ENCODE results near the gene CLTCL1. TPM values are rescaled to one million over a fixed set of nuclear protein-coding genes. Genes with fewer than 3 reads are reported as not detected.

CLTCL1 gene
- total RNA-seq, 2 donors from 2014 or later = 0.50 to 1.5 TPM

Other genes starting within 250 kb of the CLTCL1 start
- gene DGCR2, start 169.3 kb downstream of the CLTCL1 start, total RNA-seq = 10 to 100 TPM; 29.6 to 34.6 TPM
- gene TSSK2, start 160.4 kb downstream of the CLTCL1 start, total RNA-seq = under 1 TPM in 1 of 2 donors, not detected in 1; 0.39 TPM
- 10 to 100 TPM; 30.0 to 38.6 TPM for gene ESS2, start 147.1 kb downstream of the CLTCL1 start, total RNA-seq
- not detected for gene GSC2, start 141.4 kb downstream of the CLTCL1 start, total RNA-seq
- gene SLC25A1, start 113.0 kb downstream of the CLTCL1 start, total RNA-seq = 10 to 100 TPM; 44.5 to 44.7 TPM
- gene HIRA, start 140.0 kb upstream of the CLTCL1 start, total RNA-seq = 10 to 100 TPM; 40.5 to 62.7 TPM
- 10 to 100 TPM; 14.3 to 21.3 TPM for gene MRPL40, start 140.8 kb upstream of the CLTCL1 start, total RNA-seq
- gene C22orf39, start 156.0 kb upstream of the CLTCL1 start, total RNA-seq = 10 to 100 TPM; 27.6 to 36.8 TPM
- 100 to 1,000 TPM; 104 to 109 TPM for gene UFD1, start 187.5 kb upstream of the CLTCL1 start, total RNA-seq
- 100 to 1,000 TPM in 1 of 2 donors, 10 to 100 TPM in 1; 57.8 to 137 TPM for gene CDC45, start 188.2 kb upstream of the CLTCL1 start, total RNA-seq
- not detected for gene CLDN5, start 232.7 kb upstream of the CLTCL1 start, total RNA-seq

Measured in natural killer cell treated with Interleukin-12 subunit alpha and Interleukin-12 subunit beta and Interleukin-15 and Interleukin-18, amount 100 ng/mL, for 72 hours (primary cell).